Ramos (cell line): ENCODE measurements around the gene PLPP3.

Experiments
- in situ Hi-C: fragments of 300-500 bp; cut with MboI; formaldehyde crosslinking; loops from one replicate; pipeline ENCODE4 v1.14.3; 2022; ENCODE audit warnings: low sequenced_read_pairs; ENCODE audit not compliant: unreplicated experiment

Gene PLPP3

GRCh38 chr1:56473582-56474270 is 105.6 kb downstream of the PLPP3 start:
- in situ Hi-C loops: no loop called here

- in situ Hi-C loops: no loop called here
These were observed 106.5 kb downstream of the PLPP3 start for GRCh38 chr1:56472860-56473259.

- in situ Hi-C loops: no loop called here
These were observed 109.6 kb downstream of the PLPP3 start for GRCh38 chr1:56469640-56470371.

GRCh38 chr1:56468518-56468917 is 110.8 kb downstream of the PLPP3 start:
- in situ Hi-C loops: no loop called here

GRCh38 chr1:56466538-56466937 is 112.8 kb downstream of the PLPP3 start:
- in situ Hi-C loops: no loop called here

- in situ Hi-C loops: no loop called here
These were observed 115.1 kb downstream of the PLPP3 start for GRCh38 chr1:56464294-56464693.

- in situ Hi-C loops: no loop called here
These were observed 116.0 kb downstream of the PLPP3 start for GRCh38 chr1:56463376-56463775.

- in situ Hi-C loops: no loop called here
These were observed 117.2 kb downstream of the PLPP3 start for GRCh38 chr1:56462209-56462608.

- in situ Hi-C loops: no loop called here
These were observed 117.9 kb downstream of the PLPP3 start for GRCh38 chr1:56461158-56462127.

GRCh38 chr1:56459260-56459659 is 120.1 kb downstream of the PLPP3 start:
- in situ Hi-C loops: no loop called here

GRCh38 chr1:56457756-56458375 is 121.5 kb downstream of the PLPP3 start:
- in situ Hi-C loops: no loop called here

- in situ Hi-C loops: no loop called here
These were observed 122.8 kb downstream of the PLPP3 start for GRCh38 chr1:56456435-56457101.

GRCh38 chr1:56453417-56454078 is 125.8 kb downstream of the PLPP3 start:
- in situ Hi-C loops: no loop called here

GRCh38 chr1:56453016-56453415 is 126.3 kb downstream of the PLPP3 start:
- in situ Hi-C loops: no loop called here

GRCh38 chr1:56452027-56453011 is 127.0 kb downstream of the PLPP3 start:
- in situ Hi-C loops: no loop called here

- in situ Hi-C loops: no loop called here
These were observed 127.9 kb downstream of the PLPP3 start for GRCh38 chr1:56451491-56451890.

- in situ Hi-C loops: no loop called here
These were observed 129.2 kb downstream of the PLPP3 start for GRCh38 chr1:56450004-56450666.
